Left lobe of liver (tissue), 1 donor: Measurements from ENCODE around the gene DNAJC1. TPM values are rescaled to one million over a fixed set of nuclear protein-coding genes. Genes with fewer than 3 reads are reported as not detected.

ENCODE experiments used
- total RNA-seq: library from RNA; stranded (reverse); gene quantifications from one replicate; pipeline ENCODE4 v1.2.1, GENCODE V29; 2021
- donor health status: DM: no; HTN: yes; CAD: no.

The DNAJC1 gene
- total RNA-seq, 1 donor from 2014 or later: 29.3 TPM

Other genes with a start within 250 kb of the DNAJC1 start
- gene EBLN1, start 214.3 kb upstream of the DNAJC1 start, total RNA-seq: not detected